Ovary (tissue), 9 donors: Measurements from ENCODE around the gene HOXC11. TPM values are rescaled to one million over a fixed set of nuclear protein-coding genes. Genes with fewer than 3 reads are reported as not detected.

ENCODE experiments used
- DNase-seq, 5 donors: peaks; one replicate each; pipeline ENCODE4 v3.0.0-alpha.2; 2019 to 2020
- H3K27ac ChIP-seq, 2 donors: fragments of 200-600 bp; one replicate each; pipeline versions ENCODE4 v1.5.1 to v1.8.0; 2019 to 2022
- H3K27me3 ChIP-seq: fragments of 200-600 bp; one replicate; pipeline ENCODE4 v1.8.0; 2022
- H3K36me3 ChIP-seq: fragments of 200-600 bp; sonication (generic); one replicate; pipeline ENCODE4 v1.5.1; 2019
- H3K4me1 ChIP-seq: one replicate; pipeline ENCODE4 v1.8.1; 2013; ENCODE audit warnings: mild to moderate bottlenecking, moderate library complexity; ENCODE audit not compliant: insufficient read depth
- H3K4me3 ChIP-seq: fragments of 200-600 bp; sonication (generic); one replicate; pipeline ENCODE4 v1.5.1; 2017
- H3K9me3 ChIP-seq, 2 donors: fragments of 200-600 bp in 1 of 2; sonication (generic) in 1 of 2; one replicate each; pipeline versions ENCODE4 v1.5.1 to v1.8.1; 2013 to 2019; ENCODE audit warnings: mild to moderate bottlenecking in 1 of 2, moderate library complexity in 1 of 2
- CTCF ChIP-seq, 3 donors: fragments of 450-650 bp in 2 of 3; fragments of 200-600 bp in 1 of 3; IDR thresholded peaks; one replicate each; pipeline versions ENCODE4 v1.5.1 to v1.8.0; 2016 to 2022; ENCODE audit warnings: antibody characterized with exemption in 3 of 3, mild to moderate bottlenecking in 1 of 3
- EP300 ChIP-seq: sonication (generic); formaldehyde crosslinking; IDR thresholded peaks from one replicate; pipeline ENCODE4 v1.6.1; 2017; ENCODE audit warnings: antibody characterized with exemption
- POLR2A ChIP-seq: fragments of 450-650 bp; IDR thresholded peaks from one replicate; pipeline ENCODE4 v1.6.1; 2017; ENCODE audit warnings: antibody characterized with exemption, mild to moderate bottlenecking, moderate library complexity
- WGBS, 3 donors: extraction: QIAGEN DNeasy Blood & Tissue Kit in 1 of 3; methylation state at CpG; one replicate each; pipeline versions ENCODE4 v1.1.5 to v1.1.7; 2013 to 2017; 5-methylcytosine and 5-hydroxymethylcytosine counted together
- intact Hi-C, 4 donors: fragments of 100-400 bp; cut with DNase I; formaldehyde crosslinking; loops; one replicate each; pipeline versions ENCODE4 v1.11.0 to v1.15.1; 2022 to 2023
- polyA plus RNA-seq, 2 donors: library from polyadenylated mRNA; stranded (reverse); fragments of 200-250 nt in 1 of 2; fragments of 350-450 nt in 1 of 2; fragmentation: Illumina TruSeq in 1 of 2; extraction: RNeasy Lipid Tissue Mini Kit (QIAGEN cat#74804) in 1 of 2; gene quantifications; one replicate each; pipeline ENCODE4 v1.2.3, GENCODE V29; 2013 to 2014
- total RNA-seq, 7 donors: library from RNA; depleted of rRNA in 2 of 7; stranded (reverse); fragments of >200 nt in 2 of 7; fragmentation: NEBNext Ultra II Directional in 3 of 7; extraction: Animal tissue kit (Norgen Biotek cat#: 25700) in 3 of 7; gene quantifications; one replicate each; pipeline versions ENCODE4 v1.1.0 to v1.2.4, GENCODE V29; 2016 to 2023
- donor health status: DM: no; HTN: no; CAD: no; lungs with moderate emphysema.
- donor health status: DM: no; HTN: no; CAD: no.
- donor health status: Bipolar disorder and iron deficiency.
- donor health status: DM: yes; HTN: yes; CAD: no.
- donor health status: DM: no; HTN: no; CAD: no.
- donor health status: DM: yes; HTN: yes; CAD: no.

Gene HOXC11
- total and polyA plus RNA-seq, 9 donors: 0.12 to 1.1 TPM; not detected in 7

- Histone ChIP-seq H3K4me3 (no peak overlapping the region), H3K27me3 (peaks cover 4% of the 10 kb centered on the region), H3K27ac (no peak overlapping the region), H3K9me3 (no peaks in the 10 kb centered on the region), H3K4me1 (peaks cover 2% of the 10 kb centered on the region), H3K36me3 (no peaks in the 10 kb centered on the region)
- TF ChIP-seq EP300: no peak
- TF ChIP-seq POLR2A: no peak
- no peak for TF ChIP-seq CTCF (IDR thresholded peaks at IDR 0.05)
- DNase-seq: no peak
- 39 to 57% (median 48%) methylated on average over 2 of the region's 2 CpGs for WGBS, 3 donors
- intact Hi-C loops: no loop called here
Measured at GRCh38 chr12:53971686-53972085, 1.2 kb upstream of the HOXC11 start.

DNA sequence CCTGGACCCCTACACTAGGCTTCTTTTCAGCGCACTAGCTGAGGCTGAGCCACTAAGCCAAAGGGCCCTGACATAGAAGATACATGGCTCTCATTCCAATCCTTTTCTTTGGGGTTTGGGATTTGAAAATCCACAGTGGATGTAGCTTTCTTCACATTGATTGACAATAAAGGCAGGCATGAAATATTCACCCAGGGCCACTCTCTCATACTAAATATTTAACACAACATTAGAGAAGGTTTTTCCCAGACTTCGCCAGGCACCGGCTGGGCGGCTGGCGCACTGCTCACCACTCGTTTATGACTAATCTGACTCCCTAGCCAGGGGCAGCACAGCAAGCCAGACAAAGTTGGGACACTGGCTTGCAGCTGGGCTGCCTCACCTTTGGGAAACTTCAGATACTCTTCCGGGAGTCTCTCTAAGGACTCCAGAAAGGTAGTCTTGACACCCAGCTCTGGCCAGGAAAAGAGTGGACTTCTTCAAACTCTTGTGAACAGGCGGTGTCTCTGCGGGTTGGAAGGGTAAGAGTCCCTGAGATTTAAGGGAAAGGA lies 699 bp upstream of the HOXC11 start:
- no peak for DNase-seq
- Histone ChIP-seq H3K4me1 (peaks cover 2% of the 10 kb centered on the region), H3K9me3 (no peaks in the 10 kb centered on the region), H3K27ac (no peak overlapping the region), H3K27me3 (no peaks in the 10 kb centered on the region), H3K4me3 (no peak overlapping the region), H3K36me3 (no peaks in the 10 kb centered on the region)
- intact Hi-C loops: no loop called here
- WGBS, 3 donors: 26 to 54% (median 27%) methylated on average over 9 of the region's 9 CpGs
- TF ChIP-seq POLR2A: no peak
- TF ChIP-seq CTCF (IDR thresholded peaks at IDR 0.05): no peak
- no peak for TF ChIP-seq EP300

DNA sequence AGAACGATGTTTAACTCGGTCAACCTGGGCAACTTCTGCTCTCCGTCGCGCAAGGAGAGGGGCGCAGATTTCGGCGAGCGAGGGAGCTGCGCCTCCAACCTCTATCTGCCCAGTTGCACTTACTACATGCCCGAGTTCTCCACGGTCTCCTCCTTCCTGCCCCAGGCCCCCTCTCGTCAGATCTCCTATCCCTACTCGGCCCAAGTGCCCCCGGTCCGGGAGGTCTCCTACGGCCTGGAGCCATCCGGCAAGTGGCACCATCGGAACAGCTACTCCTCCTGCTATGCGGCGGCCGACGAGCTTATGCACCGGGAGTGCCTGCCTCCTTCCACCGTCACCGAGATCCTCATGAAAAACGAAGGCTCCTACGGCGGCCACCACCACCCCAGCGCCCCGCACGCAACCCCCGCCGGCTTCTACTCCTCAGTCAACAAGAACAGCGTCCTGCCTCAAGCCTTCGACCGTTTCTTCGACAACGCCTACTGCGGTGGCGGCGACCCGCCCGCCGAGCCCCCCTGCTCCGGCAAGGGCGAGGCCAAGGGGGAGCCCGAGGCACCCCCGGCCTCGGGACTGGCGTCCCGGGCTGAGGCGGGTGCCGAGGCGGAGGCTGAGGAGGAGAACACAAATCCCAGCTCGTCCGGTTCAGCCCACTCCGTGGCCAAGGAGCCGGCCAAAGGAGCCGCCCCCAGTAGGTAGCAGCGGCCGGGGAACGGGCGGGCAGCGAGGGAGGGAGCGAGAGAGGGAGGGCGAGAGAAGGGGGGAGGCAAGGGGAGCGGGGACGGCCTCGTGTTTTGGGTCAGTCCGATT lies 513 bp downstream of the HOXC11 start:
- no peak overlapping the region for H3K27ac ChIP-seq
- H3K4me3 ChIP-seq: peak overlapping the region; percentile 31
- no peak for TF ChIP-seq CTCF (IDR thresholded peaks at IDR 0.05)
- TF ChIP-seq EP300: no peak
- no peak for TF ChIP-seq POLR2A
- DNase-seq: peak in 1 of 5 donors; percentile 34
- H3K36me3 ChIP-seq: no peaks in the 10 kb centered on the region
- H3K27me3 ChIP-seq: no peaks in the 10 kb centered on the region
- H3K4me1 ChIP-seq: peaks cover 2% of the 10 kb centered on the region
- intact Hi-C loops: no loop called here
- 3 to 5% (median 4%) methylated on average over 60 to 71 of the region's 71 CpGs for WGBS, 3 donors
- H3K9me3 ChIP-seq: no peaks in the 10 kb centered on the region

- H3K27ac ChIP-seq: no peak within 1 kb of the TSS
- no peaks in the 10 kb centered on the region for H3K9me3 ChIP-seq
- H3K27me3 ChIP-seq: no peaks in the 10 kb centered on the region
- H3K4me1 ChIP-seq: peaks cover 2% of the 10 kb centered on the region
- intact Hi-C loops: no loop called here
- TF ChIP-seq POLR2A: no peak
- no peak for TF ChIP-seq CTCF (IDR thresholded peaks at IDR 0.05)
- TF ChIP-seq EP300: no peak
- H3K4me3 ChIP-seq: peak within 1 kb of the TSS; percentile 31
- DNase-seq: peak in 1 of 5 donors; percentile 48
- WGBS, 3 donors: 2 to 3% (median 3%) methylated on average over 51 to 63 of the region's 63 CpGs
- H3K36me3 ChIP-seq: no peaks in the 10 kb centered on the region
Measured at GRCh38 chr12:53974084-53975063, 1.4 kb downstream of the HOXC11 start, which contains the start of gene HOTAIR. HOTAIR (minus strand) TSS chr12:53974954.
